Measurements from ENCODE around the gene SLC2A1.
A peak's percentile ranks its signal among the peaks of the same experiment; 100 is the strongest.
"Not testable (repeated sequence)": the region's sequence is repeated elsewhere in the genome, so short reads cannot be mapped to it uniquely, and the experiment has no call there.

Gene SLC2A1

DNA sequence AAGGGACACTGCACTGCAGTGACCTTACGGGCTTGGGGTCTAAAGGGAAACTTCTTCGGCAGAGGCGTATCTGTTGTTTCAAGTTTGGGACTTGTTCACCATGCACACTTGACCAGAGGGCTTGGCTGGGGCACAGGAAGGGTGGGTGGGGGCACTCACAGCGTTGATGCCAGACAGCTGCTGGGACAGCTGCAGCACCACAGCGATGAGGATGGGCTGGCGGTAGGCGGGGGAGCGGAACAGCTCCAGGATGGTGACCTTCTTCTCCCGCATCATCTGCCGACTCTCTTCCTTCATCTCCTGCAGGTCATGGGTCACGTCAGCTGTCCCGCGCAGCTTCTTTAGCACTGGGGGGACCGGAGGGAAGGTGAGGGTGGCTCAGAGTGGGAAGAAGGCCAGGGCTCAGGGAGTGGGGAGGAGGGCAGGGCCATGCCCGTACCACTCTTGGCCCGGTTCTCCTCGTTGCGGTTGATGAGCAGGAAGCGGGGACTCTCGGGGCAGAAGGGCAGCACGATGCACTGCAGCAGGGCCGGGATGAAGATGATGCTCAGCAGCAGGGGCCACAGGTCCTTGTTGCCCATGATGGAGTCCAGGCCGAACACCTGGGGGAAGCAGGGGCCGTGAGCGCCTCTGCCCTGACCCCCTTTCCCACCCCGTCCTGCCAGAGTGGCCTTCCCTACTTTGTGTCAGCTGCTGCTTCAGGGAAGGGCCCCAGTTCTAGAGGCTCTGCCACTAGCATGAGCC lies 29.1 kb downstream of the SLC2A1 start:
- no peak for DNase-seq (ENCODE audit: low read depth, low spot score)

- no peak for DNase-seq (ENCODE audit: low read depth, low spot score)
These were observed 29.8 kb downstream of the SLC2A1 start for GRCh38 chr1:42928859-42929258.

DNA sequence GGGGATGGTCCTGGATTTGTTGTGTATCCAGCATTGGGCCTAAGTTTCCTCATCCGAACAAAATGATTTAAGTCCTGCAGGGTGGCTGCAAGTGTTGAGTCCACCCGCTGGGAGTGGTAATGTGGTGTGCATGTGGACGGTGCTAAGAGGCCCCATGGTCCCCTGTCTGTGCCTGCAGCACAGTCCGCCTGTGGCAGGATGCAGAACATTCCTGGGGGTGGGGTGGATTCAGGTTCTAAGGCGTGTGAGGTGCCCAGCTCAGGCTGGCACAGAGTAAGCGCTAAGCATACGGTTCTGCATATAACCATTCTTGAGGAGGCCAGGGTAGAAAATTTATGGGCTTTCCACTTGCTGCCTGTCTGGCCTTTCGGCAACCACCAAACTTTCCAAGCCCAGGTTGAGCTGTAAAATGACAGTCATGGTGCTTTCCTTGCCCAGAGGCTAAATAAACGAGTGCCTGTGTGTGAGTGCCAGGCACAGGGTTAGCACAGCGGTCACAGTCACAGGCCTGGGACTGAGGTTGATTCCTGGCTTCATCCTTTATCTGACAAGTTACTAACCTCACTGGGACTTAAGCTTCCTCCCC lies 30.7 kb downstream of the SLC2A1 start:
- DNase-seq (ENCODE audit: low read depth, low spot score): no peak

GRCh38 chr1:42927274-42927841 lies 31.3 kb downstream of the SLC2A1 start:
- no peak for DNase-seq (ENCODE audit: low read depth, low spot score)

DNA sequence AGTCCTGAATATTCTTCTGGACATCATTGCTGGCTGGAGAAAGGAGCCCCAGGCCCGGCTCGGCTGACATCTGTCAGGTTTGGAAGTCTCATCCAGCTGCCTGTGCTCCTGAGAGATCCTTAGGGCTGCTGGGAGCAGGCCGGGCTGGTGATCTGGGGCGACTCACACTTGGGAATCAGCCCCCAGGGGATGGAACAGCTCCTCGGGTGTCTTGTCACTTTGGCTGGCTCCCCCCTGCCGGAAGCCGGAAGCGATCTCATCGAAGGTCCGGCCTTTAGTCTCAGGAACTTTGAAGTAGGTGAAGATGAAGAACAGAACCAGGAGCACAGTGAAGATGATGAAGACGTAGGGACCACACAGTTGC lies 31.8 kb downstream of the SLC2A1 start:
- no peak for DNase-seq (ENCODE audit: low read depth, low spot score)

DNA sequence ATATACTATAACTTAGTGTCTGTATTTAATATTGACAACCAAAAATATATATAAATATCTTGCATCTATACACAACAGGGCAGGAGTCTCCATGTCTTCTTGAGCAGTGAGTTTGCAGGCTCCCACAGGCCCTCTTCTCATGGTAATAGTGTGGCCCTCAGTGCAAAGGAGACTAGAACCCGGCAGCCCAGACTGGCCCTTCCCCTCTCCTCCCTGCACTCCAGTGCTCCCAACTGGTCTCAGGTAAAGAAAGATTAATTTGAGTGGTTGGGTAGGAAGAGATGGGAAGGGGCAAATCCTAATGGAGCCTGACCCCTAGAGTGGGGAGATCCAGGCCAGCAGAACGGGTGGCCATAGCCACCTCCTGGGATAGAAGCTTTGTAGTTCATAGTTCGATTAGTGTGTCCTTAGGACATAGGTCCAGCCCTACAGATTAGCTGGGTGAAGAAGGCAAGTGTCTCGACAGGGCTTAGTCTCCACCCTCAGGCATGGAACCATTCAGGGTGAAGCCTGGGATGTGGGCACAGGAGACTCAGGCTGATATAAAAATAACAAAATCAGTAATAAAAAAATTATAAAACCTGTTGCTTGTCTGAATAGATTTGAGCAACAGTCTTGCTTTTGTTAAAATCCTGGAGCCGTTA lies 32.3 kb downstream of the SLC2A1 start:
- DNase-seq (ENCODE audit: low read depth, low spot score): no peak

GRCh38 chr1:42924851-42925760 lies 33.6 kb downstream of the SLC2A1 start:
- no peak for DNase-seq (ENCODE audit: low read depth, low spot score)

DNA sequence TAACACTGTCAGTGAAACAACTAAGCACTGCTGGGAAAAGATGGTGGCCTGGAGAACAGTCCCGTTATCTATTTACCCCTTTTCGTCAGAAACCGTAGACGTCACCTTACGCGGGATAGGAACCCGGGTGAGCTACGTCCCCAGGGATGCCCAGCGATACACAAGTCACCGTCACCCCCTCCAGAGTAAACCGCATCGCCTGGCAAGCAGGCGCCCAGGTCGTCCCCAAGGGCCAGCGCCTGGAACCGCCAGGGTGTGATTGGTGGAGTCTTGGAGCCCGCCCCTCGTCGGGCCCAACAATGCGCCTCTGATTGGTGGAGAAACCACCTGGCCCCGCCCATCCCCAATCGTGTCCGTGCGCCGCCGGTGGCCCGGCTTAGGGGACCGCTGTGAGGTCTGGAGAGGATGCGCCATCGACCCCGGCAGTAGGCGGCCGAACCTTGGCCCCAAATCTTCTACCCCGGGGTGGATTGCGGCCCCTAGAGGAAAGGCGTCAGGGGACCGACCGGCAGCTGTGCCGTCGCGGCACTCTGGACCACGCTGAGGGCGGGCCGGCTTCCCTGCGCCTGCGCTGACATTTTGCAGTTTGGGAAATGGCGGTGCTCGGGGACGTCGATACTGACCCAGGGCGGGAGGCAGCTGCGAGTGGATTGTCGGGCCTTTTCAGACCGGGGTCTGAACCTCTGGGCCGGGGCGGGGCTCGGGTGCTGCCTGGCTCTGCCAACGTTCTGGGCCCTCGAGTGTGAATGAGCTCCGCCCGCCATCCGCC lies 34.4 kb downstream of the SLC2A1 start:
- DNase-seq (ENCODE audit: low read depth, low spot score): peak; percentile 80

DNA sequence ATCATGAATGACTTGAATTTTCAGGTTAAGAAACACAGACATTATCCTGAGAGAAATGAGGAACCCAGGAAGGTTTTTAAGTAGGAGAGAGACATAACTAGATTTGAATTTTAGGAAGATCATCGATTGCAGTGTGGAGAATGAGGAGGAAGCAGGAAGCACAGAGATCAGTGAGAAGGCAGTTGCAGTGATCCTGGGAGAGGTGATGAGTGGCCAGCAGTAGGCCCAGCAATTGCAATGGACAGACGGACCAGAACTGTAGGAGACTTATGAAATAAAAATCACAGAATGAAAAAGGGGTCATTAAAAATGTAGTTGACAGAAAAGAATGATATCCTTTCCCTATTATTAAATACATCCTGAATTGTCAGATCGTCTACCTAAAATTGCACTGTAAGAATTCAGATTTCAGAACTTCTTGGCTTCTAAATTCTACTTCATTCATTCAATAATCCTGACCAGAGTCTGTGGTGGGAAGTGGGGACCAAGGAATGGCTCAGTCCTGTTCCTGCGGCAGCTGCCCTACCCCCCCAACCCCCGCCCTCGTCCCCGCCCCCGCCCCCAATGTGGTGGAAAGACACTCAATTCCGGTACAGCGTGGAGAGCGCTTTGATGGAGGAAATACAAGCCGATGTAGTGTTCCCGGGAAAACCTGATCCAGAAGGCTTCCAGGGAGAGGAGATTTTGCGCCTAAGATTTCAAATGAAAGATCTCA lies 35.1 kb downstream of the SLC2A1 start:
- DNase-seq (ENCODE audit: low read depth, low spot score): no peak

- no peak for DNase-seq (ENCODE audit: low read depth, low spot score)
These were observed 35.8 kb downstream of the SLC2A1 start for GRCh38 chr1:42922687-42923366.

- DNase-seq (ENCODE audit: low read depth, low spot score): no peak
These were observed 36.9 kb downstream of the SLC2A1 start for GRCh38 chr1:42921769-42922168.

DNA sequence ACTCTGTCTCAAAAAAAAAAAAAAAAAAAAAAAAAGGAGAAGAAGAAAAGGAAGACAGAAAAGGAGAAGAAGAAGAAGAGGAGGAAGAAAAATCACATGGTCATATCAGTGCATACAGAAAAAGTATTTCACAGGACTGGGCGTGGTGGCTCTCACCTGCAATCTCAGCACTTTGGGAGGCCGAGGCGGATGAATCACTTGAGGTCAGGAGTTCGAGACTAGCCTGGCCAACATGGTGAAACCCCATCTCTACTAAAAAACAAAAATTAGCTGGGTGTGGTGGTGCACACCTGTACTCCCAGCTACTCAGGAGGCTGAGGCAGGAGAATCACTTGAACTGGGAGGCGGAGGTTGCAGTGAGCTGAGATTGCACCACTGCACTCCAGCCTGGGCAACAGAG lies 39.0 kb downstream of the SLC2A1 start:
- not testable (repeated sequence) for DNase-seq (ENCODE audit: low read depth, low spot score)

DNA sequence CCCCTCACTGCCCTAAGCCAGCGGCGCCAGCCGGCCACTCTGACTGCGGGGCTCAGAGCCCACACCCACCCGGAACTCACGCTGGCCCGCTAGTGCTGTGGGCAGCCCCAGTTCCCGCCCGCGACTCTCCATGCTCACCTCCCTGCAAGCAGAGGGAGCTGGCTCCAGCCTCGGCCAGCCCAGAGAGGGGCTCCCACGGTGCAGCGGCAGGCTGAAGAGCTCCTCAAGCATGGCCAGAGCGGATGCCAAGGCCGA lies 41.5 kb downstream of the SLC2A1 start:
- DNase-seq (ENCODE audit: low read depth, low spot score): no peak

- DNase-seq (ENCODE audit: low read depth, low spot score): no peak
These were observed 43.2 kb downstream of the SLC2A1 start for GRCh38 chr1:42915456-42915855.

DNA sequence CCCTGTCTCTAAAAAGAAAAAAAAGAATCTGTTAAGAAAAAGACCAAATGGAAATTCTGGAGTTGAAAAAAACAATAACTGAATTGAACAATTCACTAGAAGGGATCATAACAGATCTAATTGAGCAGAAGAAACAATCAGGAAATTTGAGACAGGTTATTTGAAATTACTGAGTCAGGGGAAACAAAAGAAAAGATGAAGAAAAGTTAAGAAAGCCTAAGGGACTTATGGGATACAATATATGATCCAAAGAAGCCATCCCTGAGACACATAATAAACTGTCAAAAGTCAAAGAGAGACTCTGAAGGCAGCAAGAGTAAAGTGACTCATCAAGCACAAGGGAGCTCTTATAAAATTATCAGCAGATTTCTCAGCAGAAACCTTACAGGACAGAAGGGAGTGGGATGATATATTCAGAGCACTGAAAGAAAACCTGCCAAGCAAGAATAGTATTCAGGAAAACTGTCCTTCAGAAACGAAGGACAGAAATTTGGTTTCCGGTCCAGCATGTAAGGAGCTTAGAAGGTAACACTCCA lies 44.5 kb downstream of the SLC2A1 start:
- DNase-seq (ENCODE audit: low read depth, low spot score): no peak

DNA sequence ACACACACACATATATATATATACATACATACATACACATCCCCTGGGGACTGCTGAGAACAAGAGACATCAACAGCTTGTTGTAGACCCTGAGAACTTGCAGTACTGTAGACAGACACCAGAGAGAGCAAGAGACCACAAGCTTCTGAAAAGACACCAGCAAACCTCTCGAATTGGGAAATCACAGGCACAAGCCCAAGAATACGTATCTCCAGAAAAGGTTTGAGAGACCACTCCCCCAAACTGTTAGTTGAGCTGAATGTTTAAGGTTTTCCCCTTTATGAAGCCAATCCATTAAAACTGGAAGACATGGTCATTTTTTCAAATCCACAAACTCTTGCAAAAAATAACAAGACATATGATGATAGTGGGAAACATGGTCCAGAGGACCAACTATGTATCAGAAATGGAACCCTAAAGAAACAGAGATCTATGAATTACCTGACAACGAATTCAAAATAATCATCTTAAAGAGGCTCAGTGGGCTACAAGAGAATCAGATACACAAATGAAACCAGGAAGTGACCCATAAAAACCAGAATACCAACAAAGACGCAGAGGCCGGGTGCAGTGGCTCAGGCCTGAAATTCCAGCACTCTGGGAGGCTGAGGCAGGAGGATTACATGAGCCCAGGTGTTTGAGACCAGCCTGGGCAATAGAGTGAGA lies 45.1 kb downstream of the SLC2A1 start:
- DNase-seq (ENCODE audit: low read depth, low spot score): no peak

DNA sequence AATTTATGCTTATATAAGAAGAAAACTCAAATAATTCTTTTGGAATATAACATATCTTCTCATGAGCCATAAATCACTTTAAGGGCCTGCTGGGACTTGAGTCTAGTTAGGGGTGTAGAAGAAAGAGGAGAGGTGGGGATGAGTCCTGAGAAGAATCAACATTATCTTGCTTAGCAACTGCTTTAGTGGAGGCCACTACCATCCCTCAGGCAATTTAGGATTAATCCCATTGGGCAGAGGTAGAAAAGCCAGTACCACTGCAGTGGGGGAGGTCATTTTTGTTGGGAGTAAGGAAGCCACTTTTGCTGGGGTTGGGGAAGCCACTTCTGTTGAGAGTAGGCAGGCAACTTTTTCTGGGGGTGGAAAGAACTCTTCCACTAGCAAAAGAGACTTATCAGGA lies 47.7 kb downstream of the SLC2A1 start:
- no peak for DNase-seq (ENCODE audit: low read depth, low spot score)

GRCh38 chr1:42908046-42908445 lies 50.6 kb downstream of the SLC2A1 start:
- no peak for DNase-seq (ENCODE audit: low read depth, low spot score)

- DNase-seq (ENCODE audit: low read depth, low spot score): no peak
These were observed 54.2 kb downstream of the SLC2A1 start for GRCh38 chr1:42904434-42904833.

All from activated naive CD8-positive, alpha-beta T cell treated with anti-CD3 and anti-CD28 coated beads, Interleukin-2, amount 50 U/mL, for 16 hours (primary cell).